Thyroid gland (tissue), 4 donors: ENCODE measurements around the gene CXCR6.

Experiments used
- POLR2A ChIP-seq, 2 donors: fragments of 450-650 bp; IDR thresholded peaks; one replicate each; pipeline ENCODE4 v1.6.1; 2017; ENCODE audit warnings: antibody characterized with exemption in 2 of 2, mild to moderate bottlenecking in 2 of 2, moderate library complexity in 1 of 2
- TF ChIP-seq, protein P1 (sequence below), 6 experiments: fragments of 200-600 bp in 3 of 6; fragments of 450-650 bp in 3 of 6; sonication (generic) in 3 of 6; IDR thresholded peaks; one replicate each; pipeline ENCODE4 v1.5.1; 2016 to 2019; ENCODE audit warnings: antibody characterized with exemption in 6 of 6, mild to moderate bottlenecking in 2 of 6, inconsistent platforms in 1 of 6, moderate library complexity in 1 of 6

DNA sequence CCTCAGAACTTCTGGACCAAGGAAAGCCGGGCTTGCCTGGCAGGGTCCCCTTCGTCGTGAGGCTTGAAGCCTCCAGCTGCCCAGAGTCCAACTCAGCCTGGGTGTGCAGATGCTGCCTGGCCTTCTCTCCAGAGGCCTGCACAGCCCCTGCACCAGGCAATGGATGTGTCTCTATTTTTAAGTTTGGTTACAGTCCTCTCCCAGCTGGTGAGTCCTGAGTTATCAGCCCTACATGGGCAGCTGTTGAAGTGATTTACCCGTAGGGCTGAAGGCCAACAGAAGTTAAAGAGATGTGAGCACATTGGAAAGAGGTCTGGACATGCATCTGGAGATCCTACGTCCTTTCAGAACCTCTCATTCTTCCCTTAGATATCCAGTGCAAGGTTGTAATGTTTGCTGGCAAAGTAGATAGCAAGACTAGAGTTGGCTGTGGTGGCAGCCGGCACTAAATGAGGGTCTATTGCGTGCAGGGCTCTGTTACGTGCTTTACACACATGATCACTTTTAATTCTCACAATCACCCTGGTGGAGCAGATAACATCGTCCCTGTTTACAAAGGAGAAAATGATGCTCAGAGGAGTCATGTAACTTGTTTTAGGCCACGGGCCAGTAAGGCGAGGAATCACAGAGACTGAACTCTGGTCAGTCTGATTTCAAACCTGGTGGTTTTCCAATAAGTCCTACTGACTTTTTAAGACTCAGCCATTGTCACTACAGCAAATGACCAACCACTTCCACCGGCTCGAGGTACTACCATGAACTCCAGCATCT lies 42.5 kb downstream of the CXCR6 start:
- TF ChIP-seq, protein P1, sequence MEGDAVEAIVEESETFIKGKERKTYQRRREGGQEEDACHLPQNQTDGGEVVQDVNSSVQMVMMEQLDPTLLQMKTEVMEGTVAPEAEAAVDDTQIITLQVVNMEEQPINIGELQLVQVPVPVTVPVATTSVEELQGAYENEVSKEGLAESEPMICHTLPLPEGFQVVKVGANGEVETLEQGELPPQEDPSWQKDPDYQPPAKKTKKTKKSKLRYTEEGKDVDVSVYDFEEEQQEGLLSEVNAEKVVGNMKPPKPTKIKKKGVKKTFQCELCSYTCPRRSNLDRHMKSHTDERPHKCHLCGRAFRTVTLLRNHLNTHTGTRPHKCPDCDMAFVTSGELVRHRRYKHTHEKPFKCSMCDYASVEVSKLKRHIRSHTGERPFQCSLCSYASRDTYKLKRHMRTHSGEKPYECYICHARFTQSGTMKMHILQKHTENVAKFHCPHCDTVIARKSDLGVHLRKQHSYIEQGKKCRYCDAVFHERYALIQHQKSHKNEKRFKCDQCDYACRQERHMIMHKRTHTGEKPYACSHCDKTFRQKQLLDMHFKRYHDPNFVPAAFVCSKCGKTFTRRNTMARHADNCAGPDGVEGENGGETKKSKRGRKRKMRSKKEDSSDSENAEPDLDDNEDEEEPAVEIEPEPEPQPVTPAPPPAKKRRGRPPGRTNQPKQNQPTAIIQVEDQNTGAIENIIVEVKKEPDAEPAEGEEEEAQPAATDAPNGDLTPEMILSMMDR (IDR thresholded peaks at IDR 0.05), result no peak
- TF ChIP-seq POLR2A (IDR thresholded peaks at IDR 0.05), result no peak
